LNCaP clone FGC (cell line): ENCODE data around the gene MEIS3.

Experiments
- DNase-seq: peaks from one replicate; pipeline ENCODE4 v3.0.0-alpha.2; 2011; ENCODE audit warnings: low read depth
- H3K4me3 ChIP-seq: 2 replicates; pipeline ENCODE4 v1.5.1; 2011; ENCODE audit warnings: mild to moderate bottlenecking, low read depth, low read length, control low read depth
- CTCF ChIP-seq: IDR thresholded peaks from 2 replicates; pipeline ENCODE4 v1.5.1; 2012; ENCODE audit warnings: mild to moderate bottlenecking; ENCODE audit not compliant: control insufficient read depth, insufficient read depth; ENCODE audit errors: extremely low read depth

Gene MEIS3

GRCh38 chr19:47381121-47381520, 38.2 kb downstream of the MEIS3 start:
- no peak overlapping the region for H3K4me3 ChIP-seq
- no peak for TF ChIP-seq CTCF
- no peak for DNase-seq

- DNase-seq, result no peak
- no peak overlapping the region for H3K4me3 ChIP-seq
- no peak for TF ChIP-seq CTCF
These were observed 38.8 kb downstream of the MEIS3 start for GRCh38 chr19:47380559-47380958.

- DNase-seq, result no peak
- TF ChIP-seq CTCF, result no peak
- no peak overlapping the region for H3K4me3 ChIP-seq
These were observed 39.9 kb downstream of the MEIS3 start for GRCh38 chr19:47379381-47379938.

- TF ChIP-seq CTCF, result no peak
- H3K4me3 ChIP-seq, result no peak overlapping the region
- no peak for DNase-seq
These were observed 41.1 kb downstream of the MEIS3 start for GRCh38 chr19:47378246-47378645.

GRCh38 chr19:47377801-47378200, 41.5 kb downstream of the MEIS3 start:
- no peak overlapping the region for H3K4me3 ChIP-seq
- no peak for TF ChIP-seq CTCF
- no peak for DNase-seq

GRCh38 chr19:47377208-47377701, 42.1 kb downstream of the MEIS3 start:
- peak; percentile 46 for DNase-seq
- H3K4me3 ChIP-seq, result no peak overlapping the region
- TF ChIP-seq CTCF, result no peak

- DNase-seq, result no peak
- TF ChIP-seq CTCF, result no peak
- no peak overlapping the region for H3K4me3 ChIP-seq
These were observed 42.7 kb downstream of the MEIS3 start for GRCh38 chr19:47376589-47377144.
